HG02588 (cell line): Measurements from ENCODE around the gene DIS3L2.
"Not testable (repeated sequence)": the region's sequence is repeated elsewhere in the genome, so short reads cannot be mapped to it uniquely, and the experiment has no call there.

Source experiments
- ATAC-seq: cut with Tn5 transposase; IDR thresholded peaks from one replicate; pipeline ENCODE4 v1.9.1; 2021; ENCODE audit warnings: mild to moderate bottlenecking, moderate library complexity; ENCODE audit not compliant: unreplicated experiment

DIS3L2 gene

GRCh38 chr2:232378735-232379151, 417.2 kb downstream of the DIS3L2 start, which contains the start of gene ALPP:
TSS of gene ALPP (plus strand) at chr2:232378751. CDS start at chr2:232378803, 52 bp downstream.
- not testable (repeated sequence) for ATAC-seq

- not testable (repeated sequence) for ATAC-seq
Observed at GRCh38 chr2:232379610-232380590, 418.4 kb downstream of the DIS3L2 start.

GRCh38 chr2:232381204-232382031, 419.9 kb downstream of the DIS3L2 start:
- ATAC-seq = not testable (repeated sequence)

- ATAC-seq = no peak
Observed at GRCh38 chr2:232382331-232383225, 421.1 kb downstream of the DIS3L2 start.

- no peak for ATAC-seq
Observed at GRCh38 chr2:232384466-232384865, 423.0 kb downstream of the DIS3L2 start.

- ATAC-seq = not testable (repeated sequence)
Observed at GRCh38 chr2:232385058-232385457, 423.5 kb downstream of the DIS3L2 start.

GRCh38 chr2:232385660-232386489, 424.4 kb downstream of the DIS3L2 start:
- no peak for ATAC-seq

GRCh38 chr2:232386490-232386739, 424.9 kb downstream of the DIS3L2 start:
- ATAC-seq = no peak
